IMR-90 (cell line): Measurements from ENCODE around the gene TACC2. TPM values are rescaled to one million over a fixed set of nuclear protein-coding genes. Genes with fewer than 3 reads are reported as not detected.
A peak's percentile ranks its signal among the peaks of the same experiment; 100 is the strongest.

Experiments used
- ATAC-seq: fragments of 200-7000 bp; cut with Tn5 transposase; 2 replicates; pipeline ENCODE4 v1.9.1; 2020; ENCODE audit warnings: low read depth, mild to moderate bottlenecking, moderate library complexity
- BruUV-seq: library from RNA; stranded (reverse); fragments of 400-500 nt; replicated peaks from 2 replicates; lab custom pipeline; 2021; lab: Mats Ljungman, UMichigan
- CTCF ChIA-PET: fragments of 300-600 bp; formaldehyde crosslinking; extraction: SDS; loops from one replicate; lab custom pipeline; 2021; ENCODE audit warnings: antibody characterized with exemption; lab: Yijun Ruan, JAX
- POLR2A ChIA-PET: fragments of 300-600 bp; sonication (Branson Sonifier 250); formaldehyde crosslinking; loops from one replicate; lab custom pipeline; 2022; ENCODE audit warnings: antibody characterized with exemption; ENCODE audit not compliant: unreplicated experiment; lab: Charles Lee
- DNase-seq: peaks from one replicate; pipeline ENCODE4 v3.0.0; 2013
- H2AFZ ChIP-seq: replicated peaks from 2 replicates; pipeline ENCODE3; 2013; ENCODE audit warnings: low read length, mild to moderate bottlenecking; ENCODE audit not compliant: poor library complexity
- H2AK5ac ChIP-seq: 2 replicates; pipeline ENCODE4 v1.6.1; 2013; ENCODE audit warnings: low read depth, low read length, inconsistent platforms
- H2AK9ac ChIP-seq: replicated peaks from 2 replicates; pipeline ENCODE3; 2013; ENCODE audit warnings: mild to moderate bottlenecking, low read depth, low read length, moderate library complexity; ENCODE audit not compliant: poor library complexity
- H2BK120ac ChIP-seq: 2 replicates; pipeline ENCODE4 v1.6.1; 2013; ENCODE audit warnings: low read depth, low read length, inconsistent platforms
- H2BK15ac ChIP-seq: 3 replicates; pipeline ENCODE4 v1.6.1; 2013; ENCODE audit warnings: low read depth, low read length, inconsistent platforms
- H2BK20ac ChIP-seq: 2 replicates; pipeline ENCODE4 v1.6.1; 2013; ENCODE audit warnings: low read depth, mild to moderate bottlenecking, inconsistent platforms, low read length, moderate library complexity
- H2BK5ac ChIP-seq: 2 replicates; pipeline ENCODE4 v1.6.1; 2013; ENCODE audit warnings: mild to moderate bottlenecking, low read depth, low read length, inconsistent platforms; ENCODE audit not compliant: poor library complexity, severe bottlenecking
- H3K14ac ChIP-seq: replicated peaks from 2 replicates; pipeline ENCODE4 v1.6.1; 2013; ENCODE audit warnings: low read depth, low read length, inconsistent platforms
- H3K18ac ChIP-seq: 2 replicates; pipeline ENCODE4 v1.6.1; 2013; ENCODE audit warnings: low read depth, low read length, control low read depth
- H3K23ac ChIP-seq: 2 replicates; pipeline ENCODE4 v1.6.1; 2013; ENCODE audit warnings: low read depth, low read length, inconsistent platforms
- H3K27ac ChIP-seq: 2 replicates; pipeline ENCODE4 v1.5.1; 2013; ENCODE audit warnings: mild to moderate bottlenecking, control low read depth, low read length; ENCODE audit not compliant: insufficient read depth
- H3K27me3 ChIP-seq: 2 replicates; pipeline ENCODE4 v1.6.1; 2013; ENCODE audit warnings: low read length; ENCODE audit not compliant: control insufficient read depth, insufficient read depth
- H3K36me3 ChIP-seq: 2 replicates; pipeline ENCODE4 v1.6.1; 2013; ENCODE audit warnings: low read length, mixed read lengths; ENCODE audit not compliant: control insufficient read depth, insufficient read depth
- H3K4ac ChIP-seq: 2 replicates; pipeline ENCODE4 v1.6.1; 2013; ENCODE audit warnings: low read depth, low read length, inconsistent platforms
- H3K4me1 ChIP-seq: 2 replicates; pipeline ENCODE4 v1.6.1; 2013; ENCODE audit warnings: low read length, mixed read lengths; ENCODE audit not compliant: control insufficient read depth, insufficient read depth
- H3K4me2 ChIP-seq: 2 replicates; pipeline ENCODE4 v1.6.1; 2013; ENCODE audit warnings: low read depth, mild to moderate bottlenecking, control low read depth, low read length, moderate library complexity
- H3K4me3 ChIP-seq: 2 replicates; pipeline ENCODE4 v1.5.1; 2013; ENCODE audit warnings: low read depth, mild to moderate bottlenecking, control low read depth, low read length, moderate library complexity; ENCODE audit not compliant: insufficient read depth
- H3K56ac ChIP-seq: 2 replicates; pipeline ENCODE4 v1.6.1; 2013; ENCODE audit warnings: low read length, inconsistent platforms; ENCODE audit not compliant: insufficient read depth; ENCODE audit errors: extremely low read depth
- H3K79me1 ChIP-seq, 2 experiments: 2 replicates each; pipeline ENCODE4 v1.6.1; 2013; ENCODE audit warnings: low read length in 2 of 2, inconsistent platforms in 1 of 2, low read depth in 1 of 2
- H3K9ac ChIP-seq: 2 replicates; pipeline ENCODE4 v1.6.1; 2013; ENCODE audit warnings: low read depth, low read length, control low read depth
- H3K9me1 ChIP-seq: 2 replicates; pipeline ENCODE4 v1.6.1; 2013; ENCODE audit warnings: low read length, inconsistent platforms; ENCODE audit not compliant: insufficient read depth
- H3K9me3 ChIP-seq: 2 replicates; pipeline ENCODE4 v1.6.1; 2013; ENCODE audit warnings: low read length; ENCODE audit not compliant: control insufficient read depth, insufficient read depth
- H4K20me1 ChIP-seq: 2 replicates; pipeline ENCODE4 v1.6.1; 2013; ENCODE audit warnings: low read length, inconsistent platforms; ENCODE audit not compliant: insufficient read depth
- H4K5ac ChIP-seq: 2 replicates; pipeline ENCODE4 v1.6.1; 2013; ENCODE audit warnings: mild to moderate bottlenecking, low read depth, low read length, control low read depth
- H4K8ac ChIP-seq, 2 experiments: 2 replicates each; pipeline ENCODE4 v1.6.1; 2013; ENCODE audit warnings: low read depth in 2 of 2, low read length in 2 of 2, control low read depth in 1 of 2, inconsistent platforms in 1 of 2
- H4K91ac ChIP-seq: 2 replicates; pipeline ENCODE4 v1.6.1; 2013; ENCODE audit warnings: low read depth, low read length, inconsistent platforms; ENCODE audit not compliant: insufficient read depth
- BHLHE40 ChIP-seq: fragments of 150-350 bp; IDR thresholded peaks from 2 replicates; pipeline ENCODE4 v1.6.1; 2016; ENCODE audit warnings: mild to moderate bottlenecking, low read depth, low read length
- CEBPB ChIP-seq: IDR thresholded peaks from 2 replicates; pipeline ENCODE4 v1.6.1; 2012; ENCODE audit warnings: low read depth, low read length, improper control_type of control experiment
- FOS ChIP-seq: fragments of 150-350 bp; IDR thresholded peaks from 2 replicates; pipeline ENCODE4 v1.6.1; 2016; ENCODE audit warnings: low read depth, low read length
- RAD21 ChIP-seq: IDR thresholded peaks from 2 replicates; pipeline ENCODE4 v1.6.1; 2012; ENCODE audit warnings: low read length, improper control_type of control experiment
- RCOR1 ChIP-seq: IDR thresholded peaks from 2 replicates; pipeline ENCODE4 v1.6.1; 2012; ENCODE audit warnings: mild to moderate bottlenecking, low read length, improper control_type of control experiment; ENCODE audit not compliant: insufficient replicate concordance
- RFX5 ChIP-seq: IDR thresholded peaks from 2 replicates; pipeline ENCODE4 v1.8.0; 2012; ENCODE audit warnings: low read depth, mild to moderate bottlenecking, low read length, moderate library complexity
- SMC3 ChIP-seq: fragments of 150-350 bp; IDR thresholded peaks from 2 replicates; pipeline ENCODE4 v1.6.1; 2016; ENCODE audit warnings: low read depth, mild to moderate bottlenecking, antibody characterized with exemption, low read length, moderate library complexity
- WGBS, 2 experiments: methylation state at CpG; one replicate each; pipeline versions ENCODE4 v1.1.5 to v1.1.7; 2013; ENCODE audit warnings: missing lambda C conversion rate in 2 of 2; ENCODE audit not compliant: insufficient read length in 1 of 2; ENCODE audit errors: extremely low coverage in 2 of 2; 5-methylcytosine and 5-hydroxymethylcytosine counted together
- dilution Hi-C: fragments of 300-500 bp; cut with HindIII; formaldehyde crosslinking; loops from one replicate; pipeline ENCODE4 v1.14.3; 2018; ENCODE audit warnings: low sequenced_read_pairs; ENCODE audit not compliant: unreplicated experiment
- in situ Hi-C: fragments of 300-500 bp; cut with MboI; formaldehyde crosslinking; loops from 3 replicates; pipeline ENCODE4 v1.14.3; 2019; ENCODE audit warnings: low sequenced_read_pairs, inconsistent platforms, mixed read lengths
- intact Hi-C: fragments of 100-400 bp; cut with micrococcal nuclease; formaldehyde crosslinking; loops from 2 replicates; pipeline ENCODE4 v1.10.0; 2022
- polyA plus RNA-seq, 3 experiments: library from polyadenylated mRNA; depleted of rRNA; stranded (reverse); fragments of >200 nt; gene quantifications; 2 replicates each; pipeline ENCODE4 v1.2.3, GENCODE V29; 2012; ENCODE audit warnings: low replicate concordance in 1 of 3
- total RNA-seq: library from RNA; depleted of rRNA; stranded (reverse); fragments of >200 nt; gene quantifications from 2 replicates; pipeline ENCODE4 v1.2.3, GENCODE V29; 2012

TACC2 gene
- total and polyA plus RNA-seq, 2 of the 4 experiments (the other 2 are of a cell fraction), result 2.9 to 15.4 TPM

- Histone ChIP-seq H4K8ac (no peak overlapping the region), H3K27me3 (peaks cover 17% of the 10 kb centered on the region; the same call in 1 of the 2 replicates), H3K23ac (no peak overlapping the region), H2BK20ac (no peak overlapping the region), H4K20me1 (no peaks in the 10 kb centered on the region), H2AK9ac (no peak overlapping the region), H3K18ac (no peak overlapping the region), H2AFZ (peak overlapping the region; percentile 36), H2AK5ac (no peak overlapping the region), H3K14ac (no peak overlapping the region), H3K4ac (no peak overlapping the region), H3K4me1 (no peaks in the 10 kb centered on the region), H3K27ac (no peak overlapping the region), H3K56ac (no peak overlapping the region), H4K91ac (no peak overlapping the region), H3K9me1 (0 out of 2 replicates have a peak, but pooled peaks cover 2% of the 10 kb centered on the region), H2BK15ac (no peak overlapping the region), H3K36me3 (no peaks in the 10 kb centered on the region), H3K4me2 (no peak overlapping the region), H3K79me1 (no peaks in the 10 kb centered on the region), H3K4me3 (no peak overlapping the region), H4K5ac (no peak overlapping the region), H2BK5ac (no peak overlapping the region), H3K9me3 (no peaks in the 10 kb centered on the region), H3K9ac (no peak overlapping the region), H2BK120ac (no peak overlapping the region)
- DNase-seq (no peak), ATAC-seq (no peak)
- BruUV-seq, result no TSS peak
- 85% methylated on average over 5 of the region's 12 CpGs; no CpG with 5 or more reads in 1 of the 2 experiments for WGBS, 2 experiments
- TF ChIP-seq RAD21 (no peak), RCOR1 (no peak), CEBPB (no peak), FOS (no peak), RFX5 (no peak), BHLHE40 (no peak), SMC3 (no peak)
- dilution Hi-C loops (no loop called here), in situ Hi-C loops (loop anchor here (5.0 kb wide), 2 partner anchors 138 to 273 kb away; no protein-coding TSS in a partner anchor), intact Hi-C loops (no loop called here)
- POLR2A ChIA-PET, result no interaction called here
- CTCF ChIA-PET, result no interaction called here
Observed at GRCh38 chr10:122294511-122295450, 305.8 kb downstream of the TACC2 start.
